Astrocyte of the spinal cord (primary cell): ENCODE results near the gene EFCAB7.

ENCODE experiments used
- DNase-seq: peaks from one replicate; pipeline ENCODE4 v3.0.0; 2011; ENCODE audit warnings: low read depth, low spot score
- H3K4me3 ChIP-seq: 2 replicates; pipeline ENCODE4 v1.5.1; 2011; ENCODE audit warnings: low read depth, mild to moderate bottlenecking, low read length, moderate library complexity
- in situ Hi-C: cut with HindIII; loops from 2 replicates; pipeline ENCODE4 v1.10.0; 2017; ENCODE audit warnings: low sequenced_read_pairs
- TF ChIP-seq, protein P1 (sequence below): IDR thresholded peaks from 2 replicates; pipeline ENCODE4 v1.5.1; 2012; ENCODE audit warnings: low read depth, mild to moderate bottlenecking, low read length, inconsistent platforms

The EFCAB7 gene, protein sequence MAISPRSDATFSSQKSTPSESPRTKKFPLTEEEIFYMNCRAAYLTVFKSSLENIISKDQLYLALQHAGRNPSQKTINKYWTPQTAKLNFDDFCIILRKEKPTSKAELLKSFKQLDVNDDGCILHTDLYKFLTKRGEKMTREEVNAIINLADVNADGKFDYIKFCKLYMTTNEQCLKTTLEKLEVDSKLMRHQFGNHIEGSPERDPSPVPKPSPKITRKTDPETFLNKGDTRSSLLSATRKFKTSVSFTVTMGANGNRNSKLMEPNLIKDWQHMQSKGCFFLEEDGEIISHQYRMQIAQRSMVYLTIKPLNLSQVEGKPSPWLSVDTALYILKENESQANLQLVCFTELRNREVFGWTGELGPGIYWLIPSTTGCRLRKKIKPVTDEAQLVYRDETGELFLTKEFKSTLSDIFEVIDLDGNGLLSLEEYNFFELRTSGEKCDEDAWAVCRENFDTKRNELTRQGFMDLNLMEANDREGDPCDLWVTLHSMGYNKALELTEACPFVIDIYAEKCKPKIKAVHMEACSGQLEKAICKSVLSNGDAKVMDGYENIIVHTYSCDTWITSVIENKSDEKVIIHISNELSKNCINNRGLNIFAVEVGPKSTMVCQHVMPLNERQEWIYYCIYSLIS

DNA sequence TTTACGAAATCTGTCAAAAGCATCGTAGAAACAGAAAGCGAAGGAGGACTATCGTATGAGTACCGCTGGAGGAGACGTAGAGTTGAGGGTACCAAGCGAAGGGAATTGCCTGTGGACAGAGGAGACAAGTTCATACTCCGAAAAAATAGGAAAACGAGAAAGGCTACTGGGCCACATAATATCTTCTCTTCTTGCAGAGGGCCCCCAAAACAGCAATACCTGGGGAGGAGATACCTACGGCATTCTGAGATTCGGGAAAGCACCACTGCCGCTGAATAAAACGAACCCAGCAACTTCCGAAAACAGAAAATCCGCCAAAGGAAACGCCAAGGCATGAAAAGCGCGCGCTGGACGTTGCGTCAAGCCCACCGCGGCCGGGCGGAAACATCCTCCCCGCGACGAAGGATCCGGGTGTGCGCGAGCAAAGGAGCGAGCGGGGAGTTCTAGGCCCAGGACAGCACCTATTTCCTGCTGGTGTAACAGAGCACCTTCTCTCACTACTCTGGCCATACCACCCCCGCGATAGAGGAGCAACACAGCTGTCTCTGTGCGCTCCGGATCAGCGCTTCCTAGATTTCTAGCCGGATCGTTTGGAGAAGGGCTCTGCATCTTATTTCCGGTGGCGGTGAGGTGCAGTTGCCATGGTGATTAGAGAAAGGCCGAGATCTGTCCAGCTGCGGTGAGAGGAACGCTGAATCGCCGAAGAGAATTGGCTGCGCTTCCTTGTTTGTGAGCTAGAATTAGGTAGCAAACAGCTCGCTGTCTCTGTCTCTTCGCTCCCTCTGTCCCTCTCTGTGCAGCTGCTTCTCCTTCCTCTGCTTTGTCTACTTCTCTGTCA is at the start of gene EFCAB7, which contains the start of gene ITGB3BP:
EFCAB7 (plus strand) TSS at position 635 of the 838 bp plus-strand sequence. CDS start 2,048 bp downstream, outside the sequence.
ITGB3BP (minus strand) TSS at position 335 of the 838 bp plus-strand sequence; CDS start at position 243, 92 bp downstream.
- in situ Hi-C loops: no loop called here
- peak within 1 kb of the TSS; percentile 80 for H3K4me3 ChIP-seq
- peak; percentile 96 for DNase-seq
- TF ChIP-seq, protein P1, sequence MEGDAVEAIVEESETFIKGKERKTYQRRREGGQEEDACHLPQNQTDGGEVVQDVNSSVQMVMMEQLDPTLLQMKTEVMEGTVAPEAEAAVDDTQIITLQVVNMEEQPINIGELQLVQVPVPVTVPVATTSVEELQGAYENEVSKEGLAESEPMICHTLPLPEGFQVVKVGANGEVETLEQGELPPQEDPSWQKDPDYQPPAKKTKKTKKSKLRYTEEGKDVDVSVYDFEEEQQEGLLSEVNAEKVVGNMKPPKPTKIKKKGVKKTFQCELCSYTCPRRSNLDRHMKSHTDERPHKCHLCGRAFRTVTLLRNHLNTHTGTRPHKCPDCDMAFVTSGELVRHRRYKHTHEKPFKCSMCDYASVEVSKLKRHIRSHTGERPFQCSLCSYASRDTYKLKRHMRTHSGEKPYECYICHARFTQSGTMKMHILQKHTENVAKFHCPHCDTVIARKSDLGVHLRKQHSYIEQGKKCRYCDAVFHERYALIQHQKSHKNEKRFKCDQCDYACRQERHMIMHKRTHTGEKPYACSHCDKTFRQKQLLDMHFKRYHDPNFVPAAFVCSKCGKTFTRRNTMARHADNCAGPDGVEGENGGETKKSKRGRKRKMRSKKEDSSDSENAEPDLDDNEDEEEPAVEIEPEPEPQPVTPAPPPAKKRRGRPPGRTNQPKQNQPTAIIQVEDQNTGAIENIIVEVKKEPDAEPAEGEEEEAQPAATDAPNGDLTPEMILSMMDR: no peak

DNA sequence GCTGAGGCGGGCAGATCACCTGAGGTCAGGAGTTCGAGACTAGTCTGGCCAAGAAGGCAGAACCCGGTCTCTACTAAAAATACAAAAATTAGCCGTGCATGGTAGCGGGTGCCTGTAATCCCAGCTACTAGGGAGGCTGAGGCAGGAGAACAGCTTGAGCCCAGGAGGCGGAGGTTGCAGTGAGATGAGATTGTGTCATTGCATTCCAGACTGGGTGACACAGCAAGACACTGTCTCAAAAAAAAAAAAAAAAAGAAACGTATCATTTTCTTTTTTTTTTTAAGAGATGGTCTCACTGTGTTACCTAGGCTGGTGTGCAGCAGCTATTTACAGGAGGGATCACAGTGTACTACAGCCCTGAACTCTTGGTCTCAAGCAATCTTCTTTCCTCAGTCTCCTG is 47.6 kb upstream of the EFCAB7 start:
- H3K4me3 ChIP-seq: no peak overlapping the region
- in situ Hi-C loops: no loop called here
- TF ChIP-seq, protein P1: no peak
- no peak for DNase-seq

DNA sequence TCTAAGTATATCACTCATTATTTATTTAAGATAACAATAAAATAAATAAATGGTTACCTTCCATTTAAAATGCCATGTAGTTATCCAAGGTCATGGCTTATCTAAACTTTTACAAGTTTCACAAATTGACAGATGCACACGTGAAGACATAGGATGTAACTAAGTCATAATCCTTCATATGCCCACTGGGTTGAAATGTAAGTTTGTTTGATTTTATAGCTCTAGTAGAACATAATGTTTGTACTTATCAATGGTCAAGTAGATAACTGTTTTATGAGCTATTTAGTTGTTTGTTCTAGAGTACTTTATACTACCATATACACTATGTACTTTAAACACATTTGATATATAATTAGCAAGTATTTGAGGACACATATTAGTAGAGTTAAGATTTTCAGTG is 43.3 kb upstream of the EFCAB7 start:
- no peak for DNase-seq
- no peak overlapping the region for H3K4me3 ChIP-seq
- in situ Hi-C loops: no loop called here
- TF ChIP-seq, protein P1: no peak

DNA sequence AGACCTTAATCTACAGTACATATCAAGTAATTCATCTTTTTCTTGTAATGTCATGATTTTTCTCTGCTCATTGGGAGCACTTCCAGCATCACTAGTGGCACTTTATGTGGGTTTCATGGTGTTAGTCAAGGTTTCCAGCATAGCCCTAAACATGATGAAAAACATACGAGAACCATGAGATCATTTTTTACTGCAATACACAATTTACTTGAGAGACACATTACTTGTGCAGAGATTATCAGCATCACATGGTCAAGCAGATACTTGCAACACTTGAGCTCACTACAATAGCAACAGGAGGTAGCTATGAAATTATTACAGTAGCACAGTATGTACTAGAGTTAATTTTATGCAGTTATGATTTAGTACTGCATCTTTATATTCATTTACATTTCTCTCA is 36.7 kb upstream of the EFCAB7 start:
- no peak overlapping the region for H3K4me3 ChIP-seq
- in situ Hi-C loops: no loop called here
- no peak for DNase-seq
- TF ChIP-seq, protein P1: no peak

DNA sequence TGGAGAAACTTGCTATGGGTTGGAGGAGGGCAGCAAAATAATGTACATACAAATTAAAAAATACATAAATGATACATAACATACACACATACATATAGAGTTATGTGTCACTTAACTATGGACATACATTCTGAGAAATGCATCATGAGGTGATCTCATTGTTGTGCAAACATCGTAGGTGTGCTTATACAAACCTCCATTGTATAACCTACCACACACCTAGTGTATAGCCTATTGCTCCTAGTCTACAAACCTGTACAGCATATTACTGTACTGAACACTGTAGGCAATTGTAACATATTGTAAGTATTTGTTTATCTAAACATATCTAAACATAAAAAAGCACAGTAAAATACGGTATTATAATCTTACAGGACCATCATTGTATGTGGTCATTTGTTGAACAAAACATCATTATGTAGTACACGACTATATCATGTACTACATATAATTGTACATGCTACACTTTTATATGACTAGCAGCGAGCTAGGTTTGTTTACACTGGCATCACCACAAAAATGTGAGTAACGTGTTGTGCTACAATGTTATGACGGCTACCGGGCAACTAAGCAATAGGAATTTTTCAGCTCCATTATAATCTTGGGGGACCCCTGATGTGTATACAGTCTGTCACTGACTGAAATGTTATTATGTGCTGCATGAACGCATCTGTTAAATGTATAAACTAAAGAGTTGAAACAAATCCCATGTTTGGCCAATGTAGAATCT is 35.8 kb upstream of the EFCAB7 start:
- in situ Hi-C loops: no loop called here
- TF ChIP-seq, protein P1: no peak
- DNase-seq: peak; percentile 69
- H3K4me3 ChIP-seq: no peak overlapping the region

DNA sequence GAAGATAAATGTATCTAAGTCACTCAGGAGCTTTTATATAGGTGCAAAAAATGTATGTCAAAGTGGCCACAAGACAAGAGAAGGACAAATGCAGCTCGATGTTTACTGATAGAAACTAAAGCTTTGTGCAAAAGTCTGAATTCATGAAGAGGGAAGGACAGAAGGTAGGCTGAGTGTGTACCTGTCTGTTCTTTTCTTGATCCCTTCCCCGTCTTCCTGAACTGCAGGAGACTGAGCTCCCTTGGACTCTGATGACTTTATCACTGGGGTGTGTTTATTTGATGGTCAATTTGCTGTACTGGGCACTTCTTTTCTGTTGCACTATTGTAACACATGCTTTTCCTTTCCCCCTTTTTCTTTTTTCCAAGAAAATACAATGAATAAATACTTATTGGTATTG is 25.7 kb upstream of the EFCAB7 start:
- in situ Hi-C loops: no loop called here
- no peak overlapping the region for H3K4me3 ChIP-seq
- TF ChIP-seq, protein P1: no peak
- no peak for DNase-seq
